HG03280 (cell line): ENCODE measurements around the gene FN3K.
A peak's percentile ranks its signal among the peaks of the same experiment; 100 is the strongest.

ENCODE experiments used
- ATAC-seq: cut with Tn5 transposase; IDR thresholded peaks from one replicate; pipeline ENCODE4 v1.9.1; 2021; ENCODE audit warnings: mild to moderate bottlenecking, moderate library complexity; ENCODE audit not compliant: unreplicated experiment

FN3K gene

DNA sequence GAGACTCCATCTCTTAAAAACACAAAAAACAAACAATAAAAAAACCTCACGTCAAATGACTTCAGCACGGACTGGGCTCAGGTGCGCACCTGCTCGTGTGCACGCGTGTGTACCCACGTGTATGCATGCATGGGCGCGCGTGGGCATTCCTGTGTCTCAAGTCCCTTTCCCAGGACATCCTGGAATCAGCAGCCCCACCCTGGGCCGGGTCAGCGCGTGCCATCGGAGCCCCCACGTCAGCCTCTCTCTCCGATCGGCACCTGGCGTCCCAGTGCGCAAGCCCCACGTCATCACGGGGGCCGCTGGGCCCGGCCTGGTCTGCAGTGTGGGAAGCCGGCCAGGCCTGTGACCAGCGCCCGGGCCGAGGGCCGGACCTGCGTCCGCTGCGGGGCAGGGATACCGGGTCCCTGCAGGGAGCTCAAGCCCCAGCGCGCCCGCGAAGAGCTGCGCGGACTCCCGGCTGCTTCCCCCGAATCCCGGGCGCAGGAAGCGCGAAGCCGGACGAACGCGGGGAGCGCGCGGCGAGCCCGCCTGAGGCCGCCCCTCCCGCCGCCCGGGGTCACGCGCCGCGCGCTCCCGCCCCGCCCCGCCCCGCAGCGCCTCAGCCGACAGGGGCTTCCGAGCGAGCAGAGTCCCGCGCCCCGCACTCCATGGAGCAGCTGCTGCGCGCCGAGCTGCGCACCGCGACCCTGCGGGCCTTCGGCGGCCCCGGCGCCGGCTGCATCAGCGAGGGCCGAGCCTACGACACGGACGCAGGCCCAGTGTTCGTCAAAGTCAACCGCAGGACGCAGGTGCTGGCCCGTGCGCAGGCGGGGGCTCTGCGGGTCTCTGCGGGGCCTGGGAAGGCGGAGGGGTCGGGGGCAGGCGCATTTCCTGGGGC lies at the start of gene FN3K:
FN3K (plus strand) TSS at position 629 of the 880 bp plus-strand sequence; CDS start at position 651, 22 bp downstream.
- no peak for ATAC-seq

DNA sequence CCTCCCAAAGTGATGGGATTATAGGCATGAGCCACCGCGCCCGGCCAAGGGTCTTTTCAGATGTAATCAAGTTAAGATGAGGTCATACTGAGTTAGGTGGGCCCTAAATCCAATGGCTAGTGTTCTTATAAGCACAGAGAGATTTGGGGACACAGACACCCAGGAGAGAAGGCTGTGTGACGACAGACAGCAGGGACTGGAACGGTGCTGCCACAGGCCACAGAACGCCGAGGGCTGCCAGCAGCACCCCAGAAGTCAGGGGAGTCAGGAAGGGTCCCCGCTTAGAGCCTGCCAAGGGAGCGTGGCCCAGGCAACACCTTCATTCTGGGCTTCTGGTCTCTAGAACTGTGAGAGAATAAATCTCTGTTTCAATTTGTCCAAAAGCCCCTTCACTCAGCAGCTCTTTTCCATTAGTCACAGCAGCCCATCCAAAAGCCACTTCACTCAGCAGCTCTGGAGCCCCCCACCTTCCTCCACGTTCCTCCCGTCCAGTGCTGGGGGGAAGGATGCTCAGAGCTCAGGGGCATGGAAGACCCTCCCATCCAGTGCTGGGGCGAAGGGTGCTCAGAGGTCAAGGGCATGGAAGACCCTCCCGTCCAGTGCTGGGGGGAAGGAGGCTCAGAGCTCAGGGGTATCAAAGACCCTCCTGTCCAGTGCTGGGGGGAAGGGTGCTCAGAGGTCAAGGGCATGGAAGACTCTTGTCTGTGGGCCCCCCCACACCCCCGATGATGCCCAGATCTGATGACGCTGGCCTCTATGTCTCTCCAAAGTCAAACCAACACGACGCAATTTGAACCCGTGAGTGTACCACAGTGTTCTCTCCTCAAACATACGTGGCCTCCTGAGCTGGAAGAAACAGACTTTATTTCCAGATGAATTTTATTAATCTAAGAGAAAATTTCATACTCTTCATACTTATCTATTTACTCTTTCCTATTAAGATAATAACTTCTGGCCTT lies 48.8 kb upstream of the FN3K start:
- ATAC-seq, result no peak

DNA sequence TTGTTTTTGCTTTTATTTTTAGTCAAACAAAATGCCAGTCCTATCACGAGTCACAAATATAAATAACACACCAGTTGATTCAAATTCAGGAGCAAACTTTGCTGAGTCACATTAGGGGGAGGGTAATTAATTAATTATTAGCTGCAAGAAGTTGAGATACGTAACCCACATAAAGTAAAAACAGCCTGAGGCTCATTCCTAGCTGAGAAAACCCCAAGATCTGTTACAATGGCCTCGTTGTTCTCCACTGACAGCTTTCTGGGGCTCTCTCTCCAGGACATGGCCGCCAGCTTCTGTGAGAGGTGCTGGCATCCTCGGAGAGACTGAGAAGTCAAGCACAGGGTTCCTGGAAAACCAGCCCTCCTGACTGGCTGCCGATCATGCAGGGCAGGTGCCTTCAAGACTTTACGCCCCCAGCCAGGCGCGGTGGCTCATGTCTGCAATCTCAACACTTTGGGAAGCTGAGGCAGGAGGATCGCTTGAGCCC lies 48.0 kb upstream of the FN3K start:
- ATAC-seq, result no peak

DNA sequence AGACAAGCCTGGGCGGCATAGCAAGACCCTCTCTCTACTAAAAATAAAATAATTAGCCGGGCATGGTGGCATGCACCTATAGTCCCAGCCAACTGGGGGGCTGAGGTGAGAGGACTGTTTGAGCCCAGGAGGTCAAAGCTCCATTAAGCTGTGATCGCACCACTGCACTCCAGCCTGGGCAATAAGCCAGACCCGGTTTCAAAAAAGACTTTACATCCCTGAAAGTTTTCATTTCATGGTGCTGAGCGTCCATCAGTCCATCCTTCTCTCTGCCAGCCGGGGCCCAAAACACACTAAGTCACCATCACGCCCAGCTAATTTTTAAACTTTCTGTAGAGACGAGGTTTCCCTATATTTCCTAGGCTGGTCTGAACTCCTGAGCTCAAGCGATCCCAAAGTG lies 47.5 kb upstream of the FN3K start:
- no peak for ATAC-seq

DNA sequence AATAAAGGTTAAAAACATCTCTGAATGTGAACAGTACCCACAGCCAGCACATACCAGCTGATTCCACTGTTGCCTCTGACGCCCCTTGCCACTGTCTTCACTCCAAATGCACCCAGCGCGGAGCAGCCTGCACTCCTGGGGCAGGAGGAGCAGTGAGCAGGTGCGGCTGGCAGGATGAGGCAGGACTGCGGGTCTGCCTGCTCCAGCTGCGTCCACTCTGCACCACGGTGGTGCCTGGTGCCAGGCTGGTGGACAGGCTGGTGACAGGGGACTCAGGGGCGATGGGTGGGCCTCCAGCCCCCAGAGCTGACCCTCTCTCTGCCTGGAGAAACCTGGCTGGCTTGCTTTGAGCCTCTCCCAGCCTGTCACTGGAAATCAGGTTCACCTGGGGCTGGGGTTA lies 46.3 kb upstream of the FN3K start:
- no peak for ATAC-seq

DNA sequence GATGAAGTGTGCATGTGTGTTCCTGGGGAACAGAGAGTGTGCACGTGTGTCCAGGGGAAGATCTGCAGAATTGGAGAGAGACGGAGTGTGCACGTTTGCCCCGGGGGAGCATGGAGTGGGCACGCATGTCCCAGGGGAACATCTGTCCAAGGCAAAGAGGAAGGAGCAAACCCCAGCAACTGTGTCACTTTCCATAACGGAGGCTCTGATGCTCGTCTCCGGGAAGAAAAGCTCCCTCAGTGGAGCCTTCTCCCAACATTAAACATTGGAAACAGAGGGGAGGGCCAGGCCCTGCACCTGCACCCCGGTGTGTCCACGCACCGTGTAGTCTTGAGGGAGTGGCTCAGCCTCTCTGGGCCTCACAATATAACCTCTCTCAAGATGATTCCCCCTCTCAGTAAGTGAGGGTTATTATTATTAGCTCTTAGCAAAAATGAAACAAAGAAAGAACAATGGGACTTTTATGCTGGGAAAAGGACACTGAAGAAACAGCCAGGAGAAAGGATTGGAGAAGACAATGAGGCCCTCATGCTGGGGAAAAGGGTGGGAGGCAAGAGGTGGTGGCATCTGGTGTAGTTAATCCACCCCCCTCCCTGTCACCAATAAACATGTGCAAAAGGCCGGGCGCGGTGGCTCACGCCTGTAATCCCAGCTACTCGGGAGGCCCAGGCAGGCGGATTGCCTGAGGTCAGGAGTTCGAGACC lies 44.5 kb upstream of the FN3K start:
- no peak for ATAC-seq

DNA sequence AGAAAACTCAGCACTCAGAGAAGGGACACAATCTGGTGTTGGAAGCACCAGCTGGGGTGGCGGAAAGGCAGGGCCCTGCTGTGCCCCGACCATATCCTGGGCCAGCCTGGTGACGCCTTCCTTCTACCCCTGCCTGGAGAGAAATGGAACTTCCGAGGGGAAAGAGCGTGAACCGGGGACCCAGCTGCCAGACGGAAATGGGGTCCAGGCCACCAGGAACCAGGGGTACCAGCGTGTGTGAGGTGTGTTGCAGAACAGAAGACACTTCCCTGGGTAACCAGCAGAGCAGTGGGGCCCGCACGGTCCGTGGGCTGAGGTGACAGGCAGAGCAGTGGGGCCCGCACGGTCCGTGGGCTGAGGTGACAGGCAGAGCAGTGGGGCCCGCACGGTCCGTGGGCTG lies 43.7 kb upstream of the FN3K start:
- no peak for ATAC-seq

DNA sequence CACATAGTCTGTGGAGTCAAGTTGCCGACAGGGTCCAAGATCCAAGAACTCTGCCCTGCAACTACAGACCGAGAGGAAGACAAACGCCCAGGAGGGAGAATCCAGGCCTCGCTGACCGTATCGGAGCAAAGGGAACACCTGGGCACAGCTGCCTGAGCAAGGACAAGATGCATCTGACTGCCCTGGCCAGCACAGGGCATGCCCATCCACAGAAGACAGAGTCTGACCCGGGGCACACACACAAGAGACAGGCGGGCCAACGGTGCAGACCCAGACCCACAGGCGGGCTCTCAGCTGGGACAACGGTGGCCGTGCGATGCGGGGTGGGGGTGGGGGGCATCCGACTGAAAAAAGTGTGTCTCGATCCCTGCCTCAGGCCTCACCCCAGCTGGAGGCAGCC lies 43.1 kb upstream of the FN3K start:
- no peak for ATAC-seq

DNA sequence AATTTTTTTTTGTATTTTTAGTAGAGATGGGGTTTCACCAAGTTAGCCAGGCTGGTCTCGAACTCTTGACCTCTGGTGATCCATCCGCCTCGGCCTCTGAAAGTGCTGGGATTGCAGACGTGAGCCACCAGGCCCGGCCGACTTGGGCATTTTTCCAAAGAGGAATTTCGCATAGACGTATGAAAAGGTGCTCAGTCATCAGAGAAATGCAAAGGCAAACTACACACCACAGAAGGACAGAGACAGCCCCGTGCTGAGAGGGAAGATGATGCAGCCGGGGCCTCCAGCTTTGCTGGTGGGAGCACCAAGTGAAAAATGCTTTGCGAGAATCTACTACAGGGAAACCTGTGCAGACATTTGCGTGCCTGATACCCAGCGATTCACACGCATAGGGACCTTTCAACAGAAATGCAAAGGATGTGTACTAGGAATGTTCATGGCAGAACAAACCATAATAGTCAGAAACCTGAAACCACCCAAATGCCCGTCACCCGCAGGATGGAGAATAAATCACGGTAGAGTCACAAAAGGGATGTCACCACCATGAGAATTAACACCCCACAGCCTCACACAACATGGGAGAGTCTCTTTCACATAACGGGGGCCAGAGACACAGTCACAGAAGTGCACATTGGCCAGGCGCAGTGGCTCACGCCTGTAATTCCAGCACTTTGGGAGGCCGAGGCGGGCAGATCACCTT lies 42.1 kb upstream of the FN3K start:
- no peak for ATAC-seq

DNA sequence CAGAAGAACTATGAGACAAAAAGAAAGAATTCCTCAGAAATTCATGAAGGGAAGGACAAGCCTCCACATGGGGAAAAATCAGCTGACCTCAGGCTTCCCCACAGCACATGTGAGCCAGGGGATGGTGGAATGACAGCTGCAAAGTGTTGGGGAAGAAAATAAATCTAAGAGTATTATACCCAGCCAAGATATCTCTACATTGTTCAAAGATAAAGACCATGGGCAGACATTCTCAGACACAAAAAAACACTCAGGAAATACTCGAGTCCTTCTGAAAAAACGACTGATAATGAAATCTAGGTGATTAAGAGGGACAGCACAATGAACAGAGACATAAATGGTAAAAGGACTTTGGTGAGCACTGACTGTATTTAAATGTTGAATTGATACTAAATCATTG lies 40.8 kb upstream of the FN3K start:
- no peak for ATAC-seq

DNA sequence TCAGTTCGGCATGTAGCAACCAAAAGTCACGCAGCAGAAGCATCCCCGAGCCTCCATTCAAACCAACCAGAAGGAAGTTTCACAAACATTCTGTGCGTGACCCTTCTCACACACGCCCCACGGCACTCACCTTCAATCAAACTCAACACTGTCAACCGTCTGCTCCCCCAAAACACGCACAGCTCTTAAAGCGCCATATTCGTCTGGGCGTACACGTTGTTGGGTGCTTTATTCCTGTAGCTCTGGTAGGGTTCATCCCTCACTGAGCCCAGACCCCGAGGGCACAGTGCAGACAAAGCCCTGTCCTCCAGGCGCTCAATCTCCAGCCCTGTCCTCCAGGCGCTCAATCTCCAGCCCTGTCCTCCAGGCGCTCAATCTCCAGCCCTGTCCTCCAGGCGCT lies 39.2 kb upstream of the FN3K start:
- no peak for ATAC-seq

DNA sequence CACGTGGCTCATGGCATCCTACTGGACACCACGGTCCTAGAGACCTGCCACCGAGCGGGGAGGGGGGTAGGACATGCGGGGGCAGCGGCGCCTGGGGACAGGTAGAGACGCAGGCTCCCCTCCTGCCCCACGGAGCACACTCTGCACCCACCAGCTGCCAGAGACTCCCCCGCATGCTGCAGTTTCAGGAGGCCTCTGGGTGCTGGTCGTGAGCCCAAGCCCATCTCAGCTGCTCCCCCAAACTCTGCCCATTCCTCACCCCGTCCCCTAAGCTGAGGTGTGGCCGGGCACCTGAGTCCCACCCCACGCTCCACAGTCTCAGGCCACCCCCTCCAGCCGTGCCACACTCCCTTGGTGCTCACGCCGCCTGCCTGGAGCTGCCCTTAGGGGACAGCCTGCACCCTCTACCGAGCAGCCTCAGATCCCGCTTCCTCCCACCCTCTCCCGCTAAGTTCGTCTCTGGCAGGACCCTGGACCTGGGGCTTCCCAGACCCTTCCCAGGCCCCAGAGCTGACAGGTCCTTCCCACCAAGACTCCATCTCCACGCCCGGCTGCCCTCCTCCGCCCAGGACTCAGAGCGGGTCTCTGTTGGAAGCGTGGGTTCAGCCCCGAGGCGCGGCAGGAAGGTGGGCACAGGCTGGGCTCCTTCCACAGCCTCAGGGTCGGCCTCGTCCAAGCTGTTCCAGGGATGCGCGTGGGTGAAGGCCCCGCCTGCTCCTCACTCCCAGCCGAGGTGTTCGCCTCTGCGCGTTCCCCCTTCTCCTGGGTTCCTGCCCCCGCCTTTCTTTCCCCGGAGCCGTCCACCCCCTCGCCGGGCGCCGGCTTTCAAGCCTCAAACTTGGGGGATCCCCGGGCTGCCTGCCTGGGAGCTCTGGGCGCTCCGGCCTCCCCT lies 38.3 kb upstream of the FN3K start:
- ATAC-seq, result no peak

DNA sequence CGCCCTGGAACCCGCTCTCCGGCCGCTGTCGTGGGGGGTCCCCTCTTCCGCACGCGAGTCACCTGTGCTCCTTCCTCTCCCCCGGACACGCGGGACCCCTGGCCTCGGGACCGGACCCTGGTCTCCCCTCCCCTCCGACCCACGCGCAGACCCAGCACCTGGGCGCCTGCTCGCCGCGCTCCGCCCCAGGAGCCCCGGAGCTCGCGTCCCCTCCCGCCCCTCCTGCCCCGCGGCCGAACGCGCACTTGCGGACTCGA lies 37.7 kb upstream of the FN3K start:
- no peak for ATAC-seq

DNA sequence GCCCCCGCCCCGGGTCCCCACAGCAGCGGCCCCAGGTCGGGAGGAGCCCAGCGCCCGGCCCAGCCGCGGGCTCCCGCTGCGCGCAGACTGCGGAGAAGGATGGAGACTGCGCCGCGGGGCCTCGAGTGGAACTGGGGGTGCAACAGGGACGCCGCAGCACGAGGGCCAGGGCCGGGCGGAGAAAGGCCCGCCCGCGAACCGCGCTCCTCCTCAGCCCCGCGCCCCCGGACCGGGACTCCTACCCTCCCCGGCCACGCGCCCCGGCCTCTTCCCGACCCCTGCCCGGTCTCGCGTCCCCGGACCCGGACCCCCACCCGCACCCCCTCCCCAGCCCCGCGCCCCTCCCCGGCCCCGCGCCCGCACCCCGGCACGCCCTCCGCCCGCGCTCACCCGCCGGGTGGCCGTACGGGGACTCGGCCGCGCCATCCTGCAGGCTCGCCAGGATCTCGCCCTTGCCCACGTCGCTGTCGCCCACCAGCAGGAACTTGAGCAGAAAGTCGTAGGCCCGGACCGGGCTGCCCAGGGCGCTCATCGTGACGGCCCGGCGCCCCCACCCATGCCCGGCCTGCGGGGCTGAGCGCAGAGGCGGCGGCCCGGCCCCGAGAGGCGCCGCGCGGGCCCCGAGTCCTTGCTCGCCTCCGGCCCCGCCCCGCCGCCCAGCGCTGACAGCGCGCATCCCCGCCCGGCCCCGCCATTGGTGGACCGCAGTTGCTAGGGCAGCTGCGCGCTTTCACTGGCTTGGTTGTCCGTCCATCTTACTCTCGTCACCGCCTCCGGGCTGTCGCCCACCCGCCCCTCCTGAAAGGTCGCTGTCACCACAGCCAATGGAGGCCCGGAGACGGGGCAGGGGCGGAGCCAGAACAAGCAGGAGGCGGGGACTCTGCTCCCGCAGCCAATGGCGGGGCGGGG lies 37.1 kb upstream of the FN3K start, which contains the start of gene RAB40B:
RAB40B (minus strand) TSS at position 634 of the 909 bp plus-strand sequence; CDS start at position 532, 102 bp downstream.
- ATAC-seq, result peak; percentile 96

DNA sequence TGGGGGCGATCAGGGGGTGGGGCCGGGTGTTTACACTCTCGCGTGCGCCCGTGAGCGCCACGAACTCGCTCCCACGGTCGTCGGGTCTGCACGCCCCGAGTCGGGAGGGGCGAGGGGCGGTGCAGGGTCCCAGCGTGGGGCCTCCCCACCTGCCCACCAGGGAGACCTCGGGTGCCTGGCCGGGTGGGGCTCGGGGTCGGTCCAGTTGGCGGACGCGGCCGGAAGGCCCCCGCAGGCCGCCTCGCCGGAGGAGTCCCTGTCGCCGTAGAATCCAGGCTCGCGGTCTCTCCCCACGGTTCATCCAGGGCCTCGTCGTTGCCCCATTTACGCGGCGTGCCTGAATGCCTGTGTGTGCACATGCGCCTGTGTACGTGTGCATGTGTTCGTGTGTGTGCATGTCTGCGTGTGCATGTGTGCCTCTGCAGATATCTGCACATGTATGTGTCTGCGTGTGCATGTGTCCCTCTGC lies 36.4 kb upstream of the FN3K start:
- peak; percentile 12 for ATAC-seq

DNA sequence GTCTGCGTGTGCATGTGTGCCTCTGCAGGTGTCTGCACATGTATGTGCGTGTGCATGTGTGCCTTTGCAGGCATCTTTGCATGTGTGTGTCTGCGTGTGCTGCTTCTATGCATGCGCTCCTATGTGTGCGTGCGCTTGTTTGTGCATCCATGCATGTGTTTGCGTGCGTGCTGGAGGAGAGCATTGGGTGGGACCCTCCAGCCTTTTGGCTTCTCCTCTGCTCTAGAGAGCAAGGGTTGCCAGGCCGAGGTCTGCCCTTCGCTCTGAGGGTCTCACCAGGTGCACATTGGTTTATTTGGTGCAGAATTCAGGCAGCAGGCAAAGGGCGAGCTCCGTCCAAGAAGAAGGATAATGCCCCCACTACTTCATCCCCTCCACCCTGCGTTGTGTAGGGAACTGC lies 35.9 kb upstream of the FN3K start:
- no peak for ATAC-seq

DNA sequence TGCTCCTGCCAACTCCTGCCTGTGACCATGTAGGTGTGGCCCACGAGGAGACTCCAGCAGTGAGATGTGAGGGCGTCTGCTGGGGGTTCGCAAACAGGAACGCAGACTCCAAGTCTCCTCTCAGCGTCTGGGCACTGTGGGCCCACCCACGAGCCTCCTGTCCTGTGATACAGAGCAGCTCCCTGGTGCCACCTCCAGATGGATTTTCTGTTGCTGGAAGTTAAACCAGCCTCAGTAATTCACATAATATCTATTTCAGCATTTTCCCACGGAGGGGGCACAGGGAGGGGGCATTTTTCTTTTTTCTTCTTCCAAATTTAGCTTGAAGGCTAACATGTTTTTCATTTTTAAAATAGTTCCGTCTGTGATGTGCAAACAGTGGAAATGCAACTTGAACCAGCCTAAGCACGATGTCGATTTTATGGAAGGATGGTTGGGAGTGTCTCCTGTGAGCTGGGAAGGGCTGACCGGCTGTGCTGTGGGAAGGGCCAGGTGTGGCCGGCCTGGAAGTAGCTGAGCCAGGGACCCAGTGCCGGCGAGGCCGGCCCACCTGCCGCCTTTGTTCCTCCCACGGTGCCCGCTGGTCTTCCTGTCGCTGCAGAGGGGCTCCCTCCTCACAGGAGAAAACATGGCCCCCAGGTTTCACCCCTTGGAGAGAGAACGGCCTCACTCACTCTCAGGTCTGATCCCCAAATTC lies 33.0 kb upstream of the FN3K start:
- no peak for ATAC-seq
